PC-3 (cell line): ENCODE data around the gene CCDC136.

Experiments used
- EZH2 ChIP-seq: fragments of 300-600 bp; sonication (generic); IDR thresholded peaks from one replicate; pipeline ENCODE4 v1.6.1; 2017; ENCODE audit warnings: antibody characterized with exemption, mild to moderate bottlenecking, low read length; ENCODE audit not compliant: unreplicated experiment
- EZH2phosphoT487 ChIP-seq: fragments of 300-600 bp; sonication (generic); IDR thresholded peaks from 2 replicates; pipeline ENCODE4 v1.6.1; 2018; ENCODE audit warnings: mild to moderate bottlenecking, antibody characterized with exemption, low read length, borderline replicate concordance
- TF ChIP-seq, protein P1 (sequence below): fragments of 300-600 bp; sonication (generic); conservative IDR thresholded peaks from 2 replicates; pipeline ENCODE4 v1.5.1; 2017; ENCODE audit warnings: antibody characterized with exemption, low read depth, mild to moderate bottlenecking, low read length

DNA sequence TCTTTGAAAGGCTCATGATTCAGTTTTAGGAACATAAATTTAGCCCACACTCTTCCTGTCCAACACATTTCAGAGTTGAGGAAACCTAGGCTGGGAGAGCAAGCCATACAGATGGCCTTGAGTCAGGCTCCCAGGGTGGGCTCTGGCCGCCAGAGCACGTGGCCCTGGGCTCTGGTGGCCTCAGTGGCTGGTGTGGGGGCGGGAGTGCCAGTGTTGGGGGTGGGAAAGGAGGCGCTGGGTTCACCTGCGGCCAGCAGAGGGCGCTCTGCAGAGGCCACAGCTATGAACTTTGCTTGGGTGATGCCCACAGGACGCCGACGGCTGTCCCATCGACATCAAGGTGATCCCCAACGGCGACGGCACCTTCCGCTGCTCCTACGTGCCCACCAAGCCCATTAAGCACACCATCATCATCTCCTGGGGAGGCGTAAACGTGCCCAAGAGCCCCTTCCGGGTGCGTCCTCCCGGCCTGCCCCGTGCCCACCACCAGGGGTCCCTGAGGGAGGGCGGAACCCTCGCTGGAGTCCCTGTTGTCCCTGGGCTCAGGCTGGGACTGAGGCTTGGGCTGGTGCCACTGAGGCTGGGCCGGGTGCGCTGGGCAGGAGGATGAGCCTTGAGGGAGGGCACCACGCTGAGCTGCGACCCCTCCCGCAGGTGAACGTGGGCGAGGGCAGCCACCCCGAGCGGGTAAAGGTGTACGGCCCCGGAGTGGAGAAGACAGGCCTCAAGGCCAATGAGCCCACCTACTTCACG, 50.3 kb downstream of the CCDC136 start:
- TF ChIP-seq, protein P1, sequence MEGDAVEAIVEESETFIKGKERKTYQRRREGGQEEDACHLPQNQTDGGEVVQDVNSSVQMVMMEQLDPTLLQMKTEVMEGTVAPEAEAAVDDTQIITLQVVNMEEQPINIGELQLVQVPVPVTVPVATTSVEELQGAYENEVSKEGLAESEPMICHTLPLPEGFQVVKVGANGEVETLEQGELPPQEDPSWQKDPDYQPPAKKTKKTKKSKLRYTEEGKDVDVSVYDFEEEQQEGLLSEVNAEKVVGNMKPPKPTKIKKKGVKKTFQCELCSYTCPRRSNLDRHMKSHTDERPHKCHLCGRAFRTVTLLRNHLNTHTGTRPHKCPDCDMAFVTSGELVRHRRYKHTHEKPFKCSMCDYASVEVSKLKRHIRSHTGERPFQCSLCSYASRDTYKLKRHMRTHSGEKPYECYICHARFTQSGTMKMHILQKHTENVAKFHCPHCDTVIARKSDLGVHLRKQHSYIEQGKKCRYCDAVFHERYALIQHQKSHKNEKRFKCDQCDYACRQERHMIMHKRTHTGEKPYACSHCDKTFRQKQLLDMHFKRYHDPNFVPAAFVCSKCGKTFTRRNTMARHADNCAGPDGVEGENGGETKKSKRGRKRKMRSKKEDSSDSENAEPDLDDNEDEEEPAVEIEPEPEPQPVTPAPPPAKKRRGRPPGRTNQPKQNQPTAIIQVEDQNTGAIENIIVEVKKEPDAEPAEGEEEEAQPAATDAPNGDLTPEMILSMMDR: peak; percentile 75
- no peak for TF ChIP-seq EZH2
- TF ChIP-seq EZH2phosphoT487: no peak
